GM18868 (cell line): ENCODE results near the gene ARHGAP22.
"Not testable (repeated sequence)": the region's sequence is repeated elsewhere in the genome, so short reads cannot be mapped to it uniquely, and the experiment has no call there.

ENCODE experiments used
- ATAC-seq: cut with Tn5 transposase; IDR thresholded peaks from one replicate; pipeline ENCODE4 v1.9.1; 2021; ENCODE audit warnings: mild to moderate bottlenecking, moderate library complexity; ENCODE audit not compliant: unreplicated experiment

ARHGAP22 gene

DNA sequence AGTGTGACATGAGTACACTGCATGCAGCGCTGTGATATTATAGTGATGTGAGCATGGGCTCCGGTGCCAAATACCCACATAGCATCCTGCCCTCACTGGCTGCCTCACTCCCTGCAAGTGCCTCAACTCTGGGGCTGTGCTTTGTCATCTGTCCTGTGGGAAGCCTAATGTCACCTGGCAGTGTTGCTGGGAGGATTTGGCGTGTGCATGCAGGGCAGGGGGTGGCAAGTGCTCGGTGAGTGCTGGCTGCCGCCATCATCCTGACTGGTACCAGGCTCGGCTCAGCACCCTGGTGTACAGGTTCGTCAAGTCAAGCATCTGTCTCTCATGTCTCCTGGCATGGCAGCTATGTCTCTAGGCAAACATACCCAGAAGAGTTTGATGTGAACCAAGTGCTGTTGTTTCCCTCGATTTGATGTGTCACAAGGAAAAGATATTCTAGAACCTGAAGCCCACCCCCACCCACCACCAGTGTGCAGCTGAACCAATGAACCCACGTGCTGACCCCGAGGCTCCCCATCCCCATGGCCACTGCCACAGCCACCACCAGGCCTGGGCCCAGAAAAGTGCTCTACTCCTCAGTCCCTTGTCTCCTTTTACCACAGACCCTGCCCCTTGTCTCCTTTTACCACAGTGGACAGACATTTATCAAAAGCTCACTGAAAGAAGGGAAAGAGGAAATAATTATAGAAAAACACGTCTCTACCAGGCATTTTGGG is 162.6 kb downstream of the ARHGAP22 start:
- ATAC-seq, result no peak

DNA sequence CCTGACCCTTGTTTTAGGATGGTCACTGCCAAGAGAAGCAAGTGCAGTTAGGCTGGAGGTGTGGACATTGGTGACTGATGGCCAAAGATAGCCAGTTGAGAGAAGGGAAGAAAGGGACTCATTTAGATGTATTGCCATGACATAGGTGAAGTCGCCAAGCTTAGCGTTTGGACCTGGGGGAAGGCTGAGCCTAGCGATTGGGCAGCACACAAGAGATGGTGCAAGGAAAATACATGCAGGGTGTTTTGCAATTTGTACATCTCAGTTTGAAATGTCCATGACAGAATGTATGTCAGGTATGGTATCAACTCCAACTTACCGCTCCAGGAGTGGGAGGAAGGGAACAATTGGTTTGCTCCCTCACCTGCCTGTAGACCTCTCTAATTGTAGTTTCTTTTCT is 164.1 kb downstream of the ARHGAP22 start:
- no peak for ATAC-seq

DNA sequence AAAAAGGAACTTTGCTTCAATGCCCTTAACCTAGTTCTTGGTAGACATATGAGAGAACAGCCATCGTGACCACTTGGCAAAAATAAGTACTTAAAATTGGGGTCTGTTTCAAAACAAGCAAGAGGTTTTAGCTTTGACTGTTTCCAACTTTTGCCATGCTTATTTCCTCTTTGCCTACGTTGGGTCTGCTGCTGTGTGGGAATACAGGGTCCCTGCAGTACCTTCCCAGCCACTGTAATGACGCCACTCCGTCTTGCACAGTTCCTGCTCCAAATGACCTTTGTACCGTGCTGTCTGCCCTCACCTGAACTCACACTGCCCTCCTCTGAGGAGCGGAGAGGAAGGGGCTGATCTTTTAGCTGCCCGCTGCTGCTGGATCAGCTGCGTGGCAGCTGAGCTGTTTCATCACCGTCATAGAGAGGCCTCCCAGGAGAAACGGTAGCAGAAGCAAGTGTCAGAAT is 165.3 kb downstream of the ARHGAP22 start:
- no peak for ATAC-seq

DNA sequence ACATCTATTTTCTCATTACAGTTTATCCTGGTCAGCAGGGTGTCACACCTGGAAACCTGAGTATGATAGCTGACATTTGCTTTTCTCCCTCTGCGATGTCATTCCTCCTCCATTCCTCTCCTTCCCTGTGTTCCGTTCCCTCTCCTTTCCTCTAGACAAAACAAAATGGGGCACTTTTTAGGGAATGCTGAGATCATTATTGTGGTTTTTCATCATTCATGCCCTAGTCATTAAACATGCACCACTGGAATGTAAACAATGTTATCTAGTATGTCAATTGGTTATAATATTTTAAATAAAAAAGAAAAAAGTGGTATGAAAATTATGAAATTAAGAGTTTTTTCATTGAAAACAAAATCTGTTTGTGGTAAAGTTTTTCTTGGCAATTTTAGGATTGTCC is 165.8 kb downstream of the ARHGAP22 start:
- no peak for ATAC-seq

DNA sequence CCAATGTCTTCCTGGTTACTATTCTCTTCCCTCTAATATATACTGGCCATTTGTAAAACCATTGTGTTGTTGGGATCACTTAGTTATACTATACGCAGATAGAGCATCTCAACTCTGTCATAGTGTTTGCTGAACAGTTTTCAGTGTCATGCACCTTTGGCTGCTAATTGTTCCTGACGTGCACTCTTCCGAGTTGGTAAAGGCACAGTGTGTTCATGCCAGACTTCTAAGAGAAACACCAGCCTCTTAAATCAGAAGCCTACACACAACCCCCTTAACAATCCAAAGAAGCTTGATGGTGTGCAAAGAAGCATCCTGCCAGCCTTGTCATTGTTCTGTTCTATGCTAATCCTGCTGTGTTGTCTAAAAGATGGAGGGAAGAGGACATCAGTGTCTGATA is 167.3 kb downstream of the ARHGAP22 start:
- ATAC-seq, result no peak

DNA sequence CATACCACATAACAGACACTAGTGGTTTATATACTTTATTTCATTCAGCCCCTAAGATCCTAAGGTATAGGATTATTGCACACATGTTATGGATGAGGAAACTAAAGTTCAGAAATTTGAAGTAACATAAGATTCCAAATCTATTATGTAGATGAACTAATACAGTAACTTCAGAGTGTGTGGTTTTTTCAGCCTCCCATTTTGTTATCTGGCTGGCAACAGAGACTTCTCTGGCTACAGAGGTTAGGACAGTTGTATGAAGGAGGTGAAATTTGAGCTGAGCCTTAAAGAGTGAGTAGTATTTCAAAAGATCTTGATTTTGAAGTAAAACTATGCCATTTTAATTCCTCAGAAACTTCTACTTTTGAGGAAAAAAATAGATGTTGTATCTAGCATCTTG is 173.0 kb downstream of the ARHGAP22 start:
- no peak for ATAC-seq

DNA sequence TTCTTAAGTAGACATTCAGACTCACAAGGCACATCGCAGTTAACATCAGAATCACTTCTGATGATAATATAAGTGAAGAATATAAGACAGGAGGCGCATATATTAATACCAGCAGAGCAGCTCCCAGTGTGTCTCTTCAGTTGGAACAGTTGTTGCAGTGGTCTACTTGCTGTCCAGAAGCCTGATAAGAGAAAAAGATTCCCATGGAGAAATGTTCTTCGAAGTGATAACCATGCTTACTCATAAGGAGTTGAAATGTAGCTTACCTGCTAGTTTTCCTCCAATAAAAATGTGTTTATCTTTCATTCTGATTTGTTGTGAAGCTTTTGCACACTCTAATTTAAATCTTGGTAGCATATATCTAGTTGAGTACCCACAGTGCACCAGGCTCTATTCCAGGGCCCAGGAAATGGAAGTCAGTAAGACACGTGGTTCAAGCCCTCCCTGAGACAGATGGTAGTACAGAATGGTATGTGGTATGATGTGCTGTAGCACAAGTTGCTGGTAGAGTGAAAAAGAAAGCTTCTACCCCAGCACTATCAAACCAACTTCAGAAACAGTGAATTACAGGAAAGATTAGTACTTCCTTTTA is 174.4 kb downstream of the ARHGAP22 start:
- ATAC-seq, result no peak

DNA sequence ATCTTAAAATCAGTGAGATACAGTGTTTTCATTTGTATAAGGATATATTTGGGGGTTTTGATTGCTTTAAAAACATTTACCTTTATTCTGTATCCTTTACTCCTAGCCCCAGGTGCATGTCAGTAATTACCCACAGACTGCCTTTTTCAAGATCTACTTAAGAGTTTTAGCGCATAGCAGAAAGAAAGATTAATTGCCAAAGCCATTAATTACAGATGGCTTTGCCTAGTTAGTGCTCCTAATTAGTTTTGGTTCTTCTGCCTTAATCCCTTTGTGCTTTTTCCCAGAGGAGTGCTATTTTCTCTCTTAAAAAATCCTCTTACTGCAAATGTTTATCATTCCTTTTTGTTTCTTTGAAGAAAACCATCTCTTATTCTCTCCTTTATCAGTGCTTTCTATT is 175.6 kb downstream of the ARHGAP22 start:
- ATAC-seq, result no peak

DNA sequence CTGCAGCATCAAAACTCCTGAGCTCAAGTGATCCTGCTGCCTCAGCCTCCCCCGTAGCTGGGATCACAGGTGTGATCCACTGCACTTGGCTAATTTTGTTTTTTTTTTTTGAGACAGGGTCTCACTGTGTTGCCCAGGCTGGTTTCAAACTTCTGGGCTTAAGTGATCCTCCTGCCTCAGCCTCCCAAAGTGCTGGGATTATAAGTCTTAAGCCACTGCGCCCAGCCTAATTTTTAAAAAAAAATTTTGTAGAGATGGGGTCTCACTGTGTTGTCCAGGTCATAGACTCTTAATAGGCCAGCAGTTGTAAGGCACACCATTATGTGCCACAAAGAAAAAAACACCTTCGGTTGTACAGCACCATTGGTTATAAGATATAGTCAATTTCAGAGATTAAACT is 176.0 kb downstream of the ARHGAP22 start:
- ATAC-seq, result no peak

DNA sequence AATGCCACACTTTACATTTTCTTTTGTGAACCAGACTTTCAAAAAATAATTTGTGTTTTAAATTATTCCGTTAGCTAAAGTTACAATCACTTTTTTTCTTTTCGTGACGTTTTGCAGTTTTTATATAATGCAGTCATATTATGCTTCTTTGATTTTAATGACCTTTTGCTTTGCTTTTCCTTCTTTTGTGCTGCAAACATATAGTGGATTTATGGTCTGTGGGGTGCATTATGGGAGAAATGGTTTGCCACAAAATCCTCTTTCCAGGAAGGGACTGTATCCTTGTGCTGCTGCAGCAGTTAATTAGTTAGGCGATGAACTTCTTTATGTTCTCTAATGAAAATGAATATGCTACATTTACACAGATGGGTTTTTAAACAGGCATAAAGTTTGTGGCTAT is 181.0 kb downstream of the ARHGAP22 start:
- ATAC-seq, result no peak

DNA sequence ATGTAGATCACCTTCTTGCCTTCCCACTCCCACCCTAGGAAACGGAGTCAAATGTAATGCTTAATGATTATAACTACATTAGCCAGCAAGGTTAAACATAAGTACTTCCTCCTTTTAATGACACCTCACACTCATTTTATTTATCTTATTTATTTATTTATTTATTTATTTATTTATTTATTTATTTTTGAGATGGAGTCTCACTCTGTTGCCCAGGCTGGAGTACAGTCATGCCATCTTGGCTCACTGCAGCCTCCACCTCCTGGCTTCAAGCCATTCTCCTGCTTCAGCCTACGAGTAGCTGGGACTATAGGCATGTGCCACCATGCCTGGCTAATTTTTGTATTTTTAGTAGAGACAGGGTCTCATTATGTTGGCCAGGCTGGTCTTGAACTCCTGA is 183.0 kb downstream of the ARHGAP22 start:
- not testable (repeated sequence) for ATAC-seq

DNA sequence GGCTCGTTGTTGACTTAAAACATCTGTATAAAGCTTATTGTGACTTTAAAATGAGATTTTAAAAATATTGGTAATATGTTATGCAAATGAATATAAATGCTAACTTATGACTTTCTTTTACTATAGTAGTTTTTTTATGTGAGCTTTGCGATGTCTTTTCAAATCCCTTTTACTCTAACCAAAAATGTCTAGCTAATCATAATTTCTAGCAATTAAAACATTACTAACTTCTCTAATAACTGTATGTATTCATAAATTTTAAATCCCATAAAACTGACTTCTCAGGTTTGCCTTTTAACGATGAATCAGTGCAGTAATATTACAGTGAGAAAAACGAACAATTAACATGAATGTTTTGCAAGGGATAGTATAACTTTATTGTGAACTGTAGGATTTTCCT is 185.2 kb downstream of the ARHGAP22 start:
- ATAC-seq, result no peak

DNA sequence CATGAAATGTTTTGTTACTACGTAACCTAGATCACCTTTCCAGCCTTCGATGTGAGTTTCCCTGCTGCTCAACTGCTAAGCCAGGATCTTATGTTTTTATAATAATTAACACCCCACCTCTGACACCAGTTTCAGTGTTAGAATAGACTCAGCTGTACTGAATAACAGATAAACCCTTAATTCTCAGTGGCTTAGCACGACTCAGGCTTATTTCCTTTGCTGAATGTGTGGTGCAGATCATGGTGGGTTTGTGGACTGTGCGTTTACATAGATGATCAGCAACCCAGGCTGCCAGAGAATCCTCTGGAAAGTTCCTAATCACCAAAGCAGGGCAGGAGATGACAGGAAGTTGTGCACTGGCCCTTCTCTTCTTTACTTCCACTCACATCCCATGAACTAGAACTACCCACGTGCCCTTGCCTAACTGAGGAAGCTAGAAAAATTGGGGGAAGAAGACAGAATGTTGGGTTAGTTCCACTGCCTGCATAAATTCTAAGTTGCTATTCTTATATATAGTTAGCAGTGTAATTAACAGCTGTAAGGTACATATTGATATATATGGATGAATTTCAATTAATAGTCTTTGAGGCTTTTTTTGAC is 186.6 kb downstream of the ARHGAP22 start:
- ATAC-seq, result no peak

DNA sequence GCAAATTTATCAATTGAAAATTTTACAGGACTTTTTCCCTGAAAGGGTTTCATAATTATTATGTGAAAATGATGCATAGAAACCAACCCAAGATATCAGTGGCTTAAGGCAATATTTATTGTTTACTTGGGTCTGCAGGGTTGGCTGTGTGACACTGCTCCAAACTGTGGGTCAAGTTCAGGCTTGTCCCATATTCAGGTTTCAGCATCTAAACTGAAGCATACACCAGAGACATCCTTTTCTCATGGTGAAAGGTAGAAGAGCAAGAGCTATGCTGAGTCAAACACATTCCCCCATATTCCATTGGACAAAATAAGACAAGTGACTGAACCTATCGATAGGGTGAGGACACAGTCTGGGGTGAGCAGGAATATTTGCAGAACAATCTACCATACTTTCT is 187.5 kb downstream of the ARHGAP22 start:
- ATAC-seq, result no peak

DNA sequence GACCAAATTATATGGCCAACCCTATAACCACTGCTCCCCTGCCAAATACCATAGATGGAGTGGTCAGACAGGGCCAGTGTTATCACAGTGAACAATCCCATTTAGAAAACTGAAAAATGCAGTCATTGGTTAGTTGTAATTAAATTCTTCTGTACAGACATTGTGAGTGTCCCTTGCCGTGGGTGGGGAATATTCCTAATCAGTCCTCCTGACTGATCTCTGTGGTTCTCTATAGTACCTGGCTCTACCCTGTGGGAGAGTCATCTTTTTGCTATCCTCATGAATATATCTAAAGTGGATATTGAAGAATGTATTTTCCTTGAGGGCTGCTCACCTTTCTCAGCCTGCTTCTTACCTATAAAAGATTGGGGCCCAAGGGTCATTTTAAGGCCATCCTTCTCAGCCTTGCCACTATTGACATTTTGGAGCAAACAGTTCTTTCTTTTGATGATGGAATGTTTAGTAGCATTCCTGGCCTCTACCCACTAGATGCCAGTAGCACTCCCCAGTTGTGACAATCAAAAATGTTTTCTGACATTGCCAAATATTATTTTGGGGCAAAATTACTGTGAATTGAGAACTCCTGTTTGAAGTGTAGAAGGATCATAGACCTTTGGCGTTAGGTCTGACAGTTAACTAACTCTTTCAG is 188.2 kb downstream of the ARHGAP22 start:
- no peak for ATAC-seq

DNA sequence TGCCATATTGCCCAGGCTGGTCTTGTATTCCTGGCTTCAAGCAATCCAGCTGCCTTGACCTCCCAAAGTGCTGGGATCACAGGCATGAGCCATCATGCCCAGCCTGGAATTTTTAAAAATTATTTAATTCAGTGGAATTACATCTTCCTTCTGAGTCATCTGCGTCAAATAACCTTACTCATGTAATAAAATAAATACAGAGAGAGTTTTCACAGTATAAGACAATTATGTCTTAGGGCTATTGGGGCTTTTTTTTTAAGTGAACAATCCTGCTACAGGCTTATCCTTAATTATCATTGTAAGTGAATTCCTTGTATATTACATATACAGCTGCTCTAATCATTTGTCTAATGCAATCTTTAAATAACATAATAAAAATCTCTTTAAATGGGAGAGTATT is 190.1 kb downstream of the ARHGAP22 start:
- no peak for ATAC-seq

DNA sequence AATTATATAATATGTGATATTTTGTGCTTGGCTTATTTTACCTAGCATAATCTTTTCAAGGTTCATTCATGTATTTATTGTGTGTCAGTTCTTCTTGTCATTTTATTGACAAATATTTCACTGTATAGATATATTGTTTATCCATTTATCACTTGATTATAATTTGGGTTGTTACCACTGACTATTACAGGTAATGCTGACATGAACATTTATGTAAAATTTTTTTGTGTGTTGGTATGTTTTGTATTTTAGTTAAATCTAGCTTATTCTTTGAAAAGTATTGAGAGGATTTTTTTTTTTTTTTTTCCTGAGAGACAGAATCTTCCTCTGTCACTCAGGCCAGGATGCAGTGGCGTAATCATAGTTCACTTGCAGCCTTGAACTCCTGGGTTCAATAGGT is 190.7 kb downstream of the ARHGAP22 start:
- ATAC-seq, result no peak

DNA sequence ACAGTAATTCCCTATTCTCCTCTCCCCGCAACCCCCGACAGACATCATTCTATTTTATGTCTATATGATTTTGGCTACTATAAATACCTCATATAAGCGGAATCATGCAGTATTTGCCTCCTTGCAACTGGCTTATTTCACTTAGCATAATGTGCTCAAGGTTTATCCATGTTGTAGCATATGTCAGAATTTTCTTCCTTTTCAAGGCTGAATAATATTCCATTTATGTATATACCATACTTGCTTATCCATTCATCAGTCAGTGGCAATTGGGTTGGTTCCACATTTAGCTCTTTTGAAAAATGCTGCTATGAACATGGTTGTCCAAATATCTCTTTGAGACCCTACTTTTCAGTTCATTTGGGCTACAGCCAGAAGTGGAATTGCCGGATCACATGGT is 191.9 kb downstream of the ARHGAP22 start:
- ATAC-seq, result no peak

DNA sequence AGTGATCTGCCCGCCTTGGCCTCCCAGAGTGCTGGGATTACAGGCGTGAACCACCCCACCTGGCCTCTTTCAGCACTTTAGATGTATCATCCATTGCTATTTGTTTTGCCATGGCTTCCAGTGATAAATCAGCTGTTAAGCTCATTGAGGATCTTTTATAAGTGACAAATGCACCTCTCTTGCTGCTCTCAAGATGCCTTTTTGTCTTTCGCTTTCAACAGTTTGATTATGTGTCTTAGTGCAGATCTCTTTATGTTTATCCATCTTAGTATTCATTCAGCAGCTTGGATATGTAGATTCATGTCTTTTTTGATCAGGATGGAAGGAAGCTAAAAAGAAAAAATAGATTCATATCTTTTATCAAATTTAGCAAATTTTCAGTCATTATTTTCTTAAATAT is 192.8 kb downstream of the ARHGAP22 start:
- no peak for ATAC-seq

DNA sequence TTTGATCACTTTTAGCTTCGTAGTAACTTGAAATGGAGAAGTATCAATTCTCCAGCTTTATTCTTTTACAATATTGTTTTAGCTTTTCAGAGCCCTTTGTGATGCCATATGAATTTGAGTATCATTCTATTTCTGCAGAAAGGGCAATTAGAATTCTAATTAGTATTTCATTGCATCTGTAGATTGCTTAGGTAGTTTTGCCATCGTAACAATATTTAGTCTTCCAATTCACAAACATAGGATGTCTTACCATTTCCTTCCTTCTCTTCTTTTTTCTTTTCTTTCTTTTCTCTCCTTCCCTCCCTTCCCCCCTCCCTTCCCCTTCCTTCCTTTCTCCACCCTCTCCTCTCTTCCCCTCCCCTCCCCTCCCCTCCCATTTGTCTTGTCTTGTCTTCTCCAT is 193.4 kb downstream of the ARHGAP22 start:
- ATAC-seq, result no peak

DNA sequence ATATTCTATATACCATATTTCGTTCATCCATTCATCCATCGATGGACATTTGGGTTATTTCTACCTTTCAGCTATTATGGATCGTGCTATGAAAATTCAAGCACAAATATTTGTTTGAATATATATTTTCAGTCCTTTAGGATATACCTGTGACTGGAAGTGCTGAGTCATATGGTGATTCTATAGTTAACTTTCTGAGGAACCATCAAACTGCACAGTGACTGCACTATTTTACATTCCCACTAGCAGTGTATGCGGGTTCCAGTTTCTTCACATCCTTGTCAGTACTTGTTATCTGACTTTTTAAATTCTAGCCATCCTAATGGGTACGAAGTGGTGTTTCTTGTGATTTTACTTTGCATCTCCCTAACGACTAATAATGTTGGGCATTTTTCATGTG is 194.4 kb downstream of the ARHGAP22 start:
- no peak for ATAC-seq

DNA sequence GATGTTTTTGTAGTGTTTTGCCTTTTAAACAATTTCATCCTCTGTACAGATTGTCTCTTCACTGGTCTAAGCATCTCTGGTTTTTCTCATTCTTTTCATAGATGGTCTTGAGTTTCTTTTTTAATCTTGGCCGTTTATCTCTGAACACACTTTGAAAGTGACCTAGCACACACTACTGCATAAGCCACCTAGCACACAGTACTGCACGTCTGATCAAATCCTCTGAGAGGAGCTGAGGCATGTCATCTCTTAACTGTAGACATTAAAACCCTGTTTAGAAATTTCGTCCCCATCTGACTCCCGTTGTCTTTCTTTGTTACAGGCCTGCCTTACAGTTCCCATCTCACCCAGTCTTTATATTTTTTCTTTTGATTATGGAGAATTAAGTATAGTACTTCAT is 198.2 kb downstream of the ARHGAP22 start:
- ATAC-seq, result no peak
